ENCODE measurements around the gene SORBS1.

GRCh38 chr10:95267251-95267650 lies 293.9 kb downstream of the SORBS1 start:
- TF ChIP-seq CBX1 (IDR thresholded peaks at IDR 0.05; ENCODE audit: low read depth) (no peak), ASH2L (IDR thresholded peaks at IDR 0.05; ENCODE audit: insufficient read length, low read depth, low read length) (no peak), GABPA (IDR thresholded peaks at IDR 0.05; ENCODE audit: low read depth, low read length) (no peak), GABPA (CRISPR knock-in tag; IDR thresholded peaks at IDR 0.05; ENCODE audit: low read depth) (no peak), SRSF1 (optimal IDR thresholded peaks at IDR 0.05; ENCODE audit: low read depth, low read length) (no peak), IRF2 (CRISPR knock-in tag; IDR thresholded peaks at IDR 0.05) (no peak)
- TF ChIP-seq, protein P1, sequence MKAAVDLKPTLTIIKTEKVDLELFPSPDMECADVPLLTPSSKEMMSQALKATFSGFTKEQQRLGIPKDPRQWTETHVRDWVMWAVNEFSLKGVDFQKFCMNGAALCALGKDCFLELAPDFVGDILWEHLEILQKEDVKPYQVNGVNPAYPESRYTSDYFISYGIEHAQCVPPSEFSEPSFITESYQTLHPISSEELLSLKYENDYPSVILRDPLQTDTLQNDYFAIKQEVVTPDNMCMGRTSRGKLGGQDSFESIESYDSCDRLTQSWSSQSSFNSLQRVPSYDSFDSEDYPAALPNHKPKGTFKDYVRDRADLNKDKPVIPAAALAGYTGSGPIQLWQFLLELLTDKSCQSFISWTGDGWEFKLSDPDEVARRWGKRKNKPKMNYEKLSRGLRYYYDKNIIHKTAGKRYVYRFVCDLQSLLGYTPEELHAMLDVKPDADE (CRISPR knock-in tag; IDR thresholded peaks at IDR 0.05), result no peak
- TF ChIP-seq, protein P2, sequence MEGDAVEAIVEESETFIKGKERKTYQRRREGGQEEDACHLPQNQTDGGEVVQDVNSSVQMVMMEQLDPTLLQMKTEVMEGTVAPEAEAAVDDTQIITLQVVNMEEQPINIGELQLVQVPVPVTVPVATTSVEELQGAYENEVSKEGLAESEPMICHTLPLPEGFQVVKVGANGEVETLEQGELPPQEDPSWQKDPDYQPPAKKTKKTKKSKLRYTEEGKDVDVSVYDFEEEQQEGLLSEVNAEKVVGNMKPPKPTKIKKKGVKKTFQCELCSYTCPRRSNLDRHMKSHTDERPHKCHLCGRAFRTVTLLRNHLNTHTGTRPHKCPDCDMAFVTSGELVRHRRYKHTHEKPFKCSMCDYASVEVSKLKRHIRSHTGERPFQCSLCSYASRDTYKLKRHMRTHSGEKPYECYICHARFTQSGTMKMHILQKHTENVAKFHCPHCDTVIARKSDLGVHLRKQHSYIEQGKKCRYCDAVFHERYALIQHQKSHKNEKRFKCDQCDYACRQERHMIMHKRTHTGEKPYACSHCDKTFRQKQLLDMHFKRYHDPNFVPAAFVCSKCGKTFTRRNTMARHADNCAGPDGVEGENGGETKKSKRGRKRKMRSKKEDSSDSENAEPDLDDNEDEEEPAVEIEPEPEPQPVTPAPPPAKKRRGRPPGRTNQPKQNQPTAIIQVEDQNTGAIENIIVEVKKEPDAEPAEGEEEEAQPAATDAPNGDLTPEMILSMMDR (CRISPR knock-in tag; IDR thresholded peaks at IDR 0.05), result no peak
